Measurements from ENCODE around the gene HAT1. TPM values are rescaled to one million over a fixed set of nuclear protein-coding genes. Genes with fewer than 3 reads are reported as not detected.

Gene HAT1
- total RNA-seq, 2 donors from 2014 or later: 58.1 to 74.6 TPM

DNA sequence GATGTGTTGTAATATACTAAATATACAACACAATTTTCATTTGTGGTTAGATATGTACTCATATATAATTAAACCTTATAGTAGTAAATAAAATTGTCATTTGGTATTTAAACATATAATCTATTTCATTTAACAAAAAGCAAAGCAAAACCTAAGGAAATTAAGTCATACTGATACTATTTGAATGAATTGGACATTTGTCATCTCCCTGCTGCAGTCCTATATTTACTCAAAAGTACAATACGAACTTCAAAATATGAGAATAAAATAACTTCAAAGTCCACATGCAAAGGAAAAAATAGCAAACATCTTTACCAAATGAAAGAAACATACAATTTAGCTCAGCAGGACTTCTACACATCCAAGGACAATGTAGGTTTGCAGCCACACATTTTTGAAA lies 11.8 kb upstream of the HAT1 start:
- no peak overlapping the region for H3K27ac ChIP-seq (ENCODE audit: low read depth, low read length)
- peaks cover 3% of the 10 kb centered on the region for H3K27me3 Mint-ChIP-seq (ENCODE audit: insufficient read depth)
- H3K4me3 Mint-ChIP-seq: no peak overlapping the region
- H3K9ac ChIP-seq (ENCODE audit: extremely low read depth, low read length, poor library complexity, severe bottlenecking): no peak overlapping the region
- no peak overlapping the region for H3K27ac Mint-ChIP-seq
- no peaks in the 10 kb centered on the region for H3K36me3 Mint-ChIP-seq (ENCODE audit: low read depth)
- TF ChIP-seq CTCF (conservative IDR thresholded peaks at IDR 0.05): no peak
- no peaks in the 10 kb centered on the region for H3K27me3 ChIP-seq (ENCODE audit: control insufficient read depth, insufficient read depth, low read length, poor library complexity, severe bottlenecking)
- no peak overlapping the region for H3K4me3 ChIP-seq (ENCODE audit: low read length)
- WGBS, 2 experiments (ENCODE audit: insufficient coverage in 1 of 2, insufficient read length in 1 of 2): 86 to 92% methylated on average over 1 of the region's 1 CpG
- H3K4me1 ChIP-seq (ENCODE audit: control insufficient read depth, insufficient read depth, low read length): no peaks in the 10 kb centered on the region
- H3K36me3 ChIP-seq (ENCODE audit: control insufficient read depth, insufficient read depth, low read length): no peaks in the 10 kb centered on the region
- DNase-seq: no peak
- peaks cover 5% of the 10 kb centered on the region for H3K9me3 Mint-ChIP-seq
- no peaks in the 10 kb centered on the region for H3K4me1 Mint-ChIP-seq
- no peaks in the 10 kb centered on the region for H3K9me3 ChIP-seq (ENCODE audit: control insufficient read depth, low read length)

DNA sequence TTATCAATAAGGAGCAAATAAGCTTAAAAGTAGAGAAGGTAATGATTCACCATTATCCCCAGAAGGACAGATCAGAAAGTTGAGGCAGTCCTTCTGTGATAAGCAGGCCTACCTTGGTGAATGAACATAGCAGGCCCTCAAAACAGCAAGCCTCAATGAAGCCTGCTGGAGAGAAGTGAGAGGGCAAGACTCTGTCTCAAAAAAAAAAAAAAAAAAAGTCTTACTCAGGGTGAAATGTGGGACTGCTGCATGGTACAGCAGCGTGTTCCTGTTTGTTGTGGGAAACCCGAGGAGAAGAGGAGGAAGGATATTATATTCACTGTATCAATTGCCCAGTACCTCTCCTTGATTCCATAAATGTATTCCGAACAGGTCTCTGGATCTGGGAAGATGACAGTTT lies 8.7 kb upstream of the HAT1 start:
- Mint-ChIP-seq H3K27ac (no peak overlapping the region), H3K27me3 (ENCODE audit: insufficient read depth) (peaks cover 3% of the 10 kb centered on the region), H3K4me3 (no peak overlapping the region), H3K36me3 (ENCODE audit: low read depth) (no peaks in the 10 kb centered on the region), H3K4me1 (no peaks in the 10 kb centered on the region), H3K9me3 (peaks cover 5% of the 10 kb centered on the region)
- Histone ChIP-seq H3K36me3 (ENCODE audit: control insufficient read depth, insufficient read depth, low read length) (no peaks in the 10 kb centered on the region), H3K9ac (ENCODE audit: extremely low read depth, low read length, poor library complexity, severe bottlenecking) (no peak overlapping the region), H3K4me1 (ENCODE audit: control insufficient read depth, insufficient read depth, low read length) (no peaks in the 10 kb centered on the region), H3K27ac (ENCODE audit: low read depth, low read length) (no peak overlapping the region), H3K9me3 (ENCODE audit: control insufficient read depth, low read length) (no peaks in the 10 kb centered on the region), H3K27me3 (ENCODE audit: control insufficient read depth, insufficient read depth, low read length, poor library complexity, severe bottlenecking) (no peaks in the 10 kb centered on the region), H3K4me3 (ENCODE audit: low read length) (no peak overlapping the region)
- WGBS, 2 experiments (ENCODE audit: insufficient coverage in 1 of 2, insufficient read length in 1 of 2): 92 to 100% methylated on average over 1 to 3 of the region's 3 CpGs
- DNase-seq: no peak
- TF ChIP-seq CTCF (conservative IDR thresholded peaks at IDR 0.05): peak; percentile 28

DNA sequence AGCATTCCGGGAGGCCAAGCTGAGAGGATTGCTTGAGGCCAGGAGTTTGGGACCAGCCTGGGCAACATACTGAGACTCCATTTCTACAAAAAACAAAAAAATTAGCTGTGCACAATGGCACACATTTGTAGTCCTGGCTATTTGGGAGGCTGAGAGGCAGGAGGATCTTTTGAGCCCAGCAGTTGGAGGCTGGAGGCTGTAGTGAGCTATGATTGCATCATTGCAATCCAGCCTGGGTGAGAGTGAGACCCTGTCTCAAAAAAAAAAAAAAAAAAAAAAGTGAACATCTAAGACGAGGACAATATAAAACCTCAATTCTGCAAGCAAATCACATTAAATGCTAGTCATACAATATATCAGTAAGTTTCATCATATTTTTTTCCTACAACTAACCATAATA lies 2.8 kb upstream of the HAT1 start:
- Mint-ChIP-seq H3K27ac (no peak overlapping the region), H3K9me3 (no peaks in the 10 kb centered on the region), H3K4me1 (peaks cover 6% of the 10 kb centered on the region), H3K4me3 (no peak overlapping the region), H3K27me3 (ENCODE audit: insufficient read depth) (no peaks in the 10 kb centered on the region), H3K36me3 (ENCODE audit: low read depth) (no peaks in the 10 kb centered on the region)
- H3K9me3 ChIP-seq (ENCODE audit: control insufficient read depth, low read length): no peaks in the 10 kb centered on the region
- no peak for DNase-seq
- no peaks in the 10 kb centered on the region for H3K27me3 ChIP-seq (ENCODE audit: control insufficient read depth, insufficient read depth, low read length, poor library complexity, severe bottlenecking)
- WGBS, 2 experiments (ENCODE audit: insufficient coverage in 1 of 2, insufficient read length in 1 of 2): 82 to 89% methylated on average over 2 of the region's 2 CpGs
- TF ChIP-seq CTCF (conservative IDR thresholded peaks at IDR 0.05): no peak
- H3K9ac ChIP-seq (ENCODE audit: extremely low read depth, low read length, poor library complexity, severe bottlenecking): no peak overlapping the region
- no peak overlapping the region for H3K27ac ChIP-seq (ENCODE audit: low read depth, low read length)
- no peaks in the 10 kb centered on the region for H3K4me1 ChIP-seq (ENCODE audit: control insufficient read depth, insufficient read depth, low read length)
- H3K4me3 ChIP-seq (ENCODE audit: low read length): no peak overlapping the region
- H3K36me3 ChIP-seq (ENCODE audit: control insufficient read depth, insufficient read depth, low read length): no peaks in the 10 kb centered on the region

Data from endodermal cell (in vitro differentiated cells).